ENCODE measurements around the gene TMEM120B.
"Not testable (repeated sequence)": the region's sequence is repeated elsewhere in the genome, so short reads cannot be mapped to it uniquely, and the experiment has no call there.

DNA sequence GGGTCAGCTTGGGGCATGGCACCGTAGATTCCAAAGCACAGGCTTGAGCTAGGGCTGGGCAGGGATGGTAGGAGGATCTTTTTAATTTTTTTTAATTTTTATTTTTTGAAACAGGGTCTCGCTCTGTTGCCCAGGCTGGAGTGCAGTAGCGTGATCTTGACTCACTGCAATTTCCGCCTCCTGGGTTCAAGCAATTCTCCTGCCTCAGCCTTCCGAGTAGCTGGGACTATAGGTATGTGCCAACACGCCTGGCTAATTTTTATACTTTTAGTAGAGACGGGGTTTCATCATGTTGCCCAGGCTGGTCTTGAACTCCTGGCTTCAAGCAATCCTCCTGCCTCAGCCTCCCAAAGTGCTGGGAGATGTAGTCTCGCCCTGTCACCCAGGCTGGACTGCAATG is 78.2 kb downstream of the TMEM120B start:
- TF ChIP-seq, protein P1, sequence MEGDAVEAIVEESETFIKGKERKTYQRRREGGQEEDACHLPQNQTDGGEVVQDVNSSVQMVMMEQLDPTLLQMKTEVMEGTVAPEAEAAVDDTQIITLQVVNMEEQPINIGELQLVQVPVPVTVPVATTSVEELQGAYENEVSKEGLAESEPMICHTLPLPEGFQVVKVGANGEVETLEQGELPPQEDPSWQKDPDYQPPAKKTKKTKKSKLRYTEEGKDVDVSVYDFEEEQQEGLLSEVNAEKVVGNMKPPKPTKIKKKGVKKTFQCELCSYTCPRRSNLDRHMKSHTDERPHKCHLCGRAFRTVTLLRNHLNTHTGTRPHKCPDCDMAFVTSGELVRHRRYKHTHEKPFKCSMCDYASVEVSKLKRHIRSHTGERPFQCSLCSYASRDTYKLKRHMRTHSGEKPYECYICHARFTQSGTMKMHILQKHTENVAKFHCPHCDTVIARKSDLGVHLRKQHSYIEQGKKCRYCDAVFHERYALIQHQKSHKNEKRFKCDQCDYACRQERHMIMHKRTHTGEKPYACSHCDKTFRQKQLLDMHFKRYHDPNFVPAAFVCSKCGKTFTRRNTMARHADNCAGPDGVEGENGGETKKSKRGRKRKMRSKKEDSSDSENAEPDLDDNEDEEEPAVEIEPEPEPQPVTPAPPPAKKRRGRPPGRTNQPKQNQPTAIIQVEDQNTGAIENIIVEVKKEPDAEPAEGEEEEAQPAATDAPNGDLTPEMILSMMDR (conservative IDR thresholded peaks at IDR 0.05; ENCODE audit: low read depth, low read length): not testable (repeated sequence)
- not testable (repeated sequence) for TF ChIP-seq EZH2 (IDR thresholded peaks at IDR 0.05; ENCODE audit: borderline replicate concordance, low read depth, low read length, poor library complexity, severe bottlenecking)

Measured in A673 (cell line).